Spleen (tissue), 7 donors: Measurements from ENCODE around the gene MMP11.

Experiments used
- CTCF ChIP-seq, 11 experiments: fragments of 200-600 bp in 7 of 11; fragments of 450-650 bp in 4 of 11; sonication (generic) in 4 of 11; IDR thresholded peaks in 8 of 11; conservative IDR thresholded peaks in 3 of 11; 1 replicate in 7 of 11; 2 replicates in 4 of 11; pipeline versions ENCODE4 v1.4.0 to v1.8.0; 2016 to 2021; ENCODE audit warnings: antibody characterized with exemption in 11 of 11, inconsistent platforms in 4 of 11, mild to moderate bottlenecking in 1 of 11
- POLR2A ChIP-seq, 3 donors: fragments of 450-650 bp; IDR thresholded peaks; one replicate each; pipeline ENCODE4 v1.5.1; 2017; ENCODE audit warnings: antibody characterized with exemption in 3 of 3, mild to moderate bottlenecking in 1 of 3
- donor health status: DM: no; HTN: no; CAD: no; lungs with moderate emphysema.
- donor health status: DM: no; HTN: no; CAD: no.
- donor health status: DM: no; HTN: no; CAD: no.

- no peak for TF ChIP-seq CTCF (IDR thresholded peaks at IDR 0.05 in 8 of 11, conservative IDR thresholded peaks at IDR 0.05 in 3 of 11)
- TF ChIP-seq POLR2A (IDR thresholded peaks at IDR 0.05), result no peak
Observed at GRCh38 chr22:23772315-23772648, 367 bp upstream of the MMP11 start.
